ENCODE data around the gene NOSIP. TPM values are rescaled to one million over a fixed set of nuclear protein-coding genes. Genes with fewer than 3 reads are reported as not detected.

Gene NOSIP
- polyA plus RNA-seq, 1 of the 3 experiments (the other 2 are of a cell fraction), result 128 TPM

GRCh38 chr19:49602806-49603205 is 22.4 kb upstream of the NOSIP start:
- Histone ChIP-seq H2AFZ (ENCODE audit: low read depth) (no peak overlapping the region), H3K36me3 (replicated peaks in 1 of 2; ENCODE audit: control insufficient read depth in 1 of 2, insufficient read depth in 2 of 2, low read length in 1 of 2) (peaks cover 36 to 62% of the 10 kb centered on the region in 2 experiments), H4K20me1 (ENCODE audit: insufficient read depth) (peaks cover 73% of the 10 kb centered on the region), H3K79me2 (ENCODE audit: insufficient read depth) (peaks cover 95% of the 10 kb centered on the region), H3F3A (replicated peaks; ENCODE audit: insufficient read depth) (peaks cover 11% of the 10 kb centered on the region), H3K4me1 (ENCODE audit: control insufficient read depth in 1 of 2, insufficient read depth in 2 of 2, low read depth in 1 of 2, low read length in 1 of 2) (no peaks in the 10 kb centered on the region), H3K9me2 (no peaks in the 10 kb centered on the region), H3K9me3 (no peaks in the 10 kb centered on the region), H3K27me3 (ENCODE audit: insufficient read depth) (no peaks in the 10 kb centered on the region), H3K9ac (no peak overlapping the region), H3K4me2 (no peak overlapping the region), H3K4me3 (ENCODE audit: low read depth in 2 of 2, low read length in 1 of 2) (no peak overlapping the region), H3K27ac (ENCODE audit: low read depth in 2 of 2, low read length in 1 of 2) (no peak overlapping the region)
- no peak for DNase-seq
- ChIA-PET POLR2A (no interaction called here), CTCF (interaction anchor here (1.3 kb wide), 1 partner anchor 32 kb away, joined by 5 read pairs; no protein-coding TSS in a partner anchor)
- no peak for TF ChIP-seq RCOR1 (IDR thresholded peaks at IDR 0.05; ENCODE audit: low read length)
- no peak for TF ChIP-seq EP300 (IDR thresholded peaks at IDR 0.05; ENCODE audit: borderline replicate concordance in 1 of 2, low read depth in 1 of 2, low read length in 1 of 2)
- TF ChIP-seq CHD2 (IDR thresholded peaks at IDR 0.05; ENCODE audit: low read length, partially characterized antibody), result no peak
- no peak for TF ChIP-seq SMC3 (IDR thresholded peaks at IDR 0.05; ENCODE audit: low read depth, low read length)
- 100% methylated on average over 2 of the region's 2 CpGs for WGBS (ENCODE audit: low lambda C conversion rate)

- no peak overlapping the region for H3K27ac ChIP-seq (ENCODE audit: low read depth in 2 of 2, low read length in 1 of 2)
- peaks cover 61% of the 10 kb centered on the region for H4K20me1 ChIP-seq (ENCODE audit: insufficient read depth)
- H3K27me3 ChIP-seq (ENCODE audit: insufficient read depth), result no peaks in the 10 kb centered on the region
- POLR2A ChIA-PET, result interaction anchor here (0.9 kb wide), 1 partner anchor 9 kb away, joined by 3 read pairs; no protein-coding TSS in a partner anchor
- no peaks in the 10 kb centered on the region for H3K9me3 ChIP-seq
- DNase-seq, result no peak
- H3K9ac ChIP-seq, result no peak overlapping the region
- no peak overlapping the region for H3K4me3 ChIP-seq (ENCODE audit: low read depth in 2 of 2, low read length in 1 of 2)
- 95% methylated on average over 38 of the region's 38 CpGs for WGBS (ENCODE audit: low lambda C conversion rate)
- peaks cover 86% of the 10 kb centered on the region for H3K79me2 ChIP-seq (ENCODE audit: insufficient read depth)
- no peak overlapping the region for H3K4me2 ChIP-seq
- no peak overlapping the region for H2AFZ ChIP-seq (ENCODE audit: low read depth)
- H3K4me1 ChIP-seq (ENCODE audit: control insufficient read depth in 1 of 2, insufficient read depth in 2 of 2, low read depth in 1 of 2, low read length in 1 of 2), result no peaks in the 10 kb centered on the region
- peaks cover 8% of the 10 kb centered on the region for H3F3A ChIP-seq (replicated peaks; ENCODE audit: insufficient read depth)
- no peaks in the 10 kb centered on the region for H3K9me2 ChIP-seq
- peaks cover 48 to 50% of the 10 kb centered on the region in 2 experiments for H3K36me3 ChIP-seq (replicated peaks in 1 of 2; ENCODE audit: control insufficient read depth in 1 of 2, insufficient read depth in 2 of 2, low read length in 1 of 2)
- TF ChIP-seq ELF1 (IDR thresholded peaks at IDR 0.05), result no peak
- TF ChIP-seq, protein P1, sequence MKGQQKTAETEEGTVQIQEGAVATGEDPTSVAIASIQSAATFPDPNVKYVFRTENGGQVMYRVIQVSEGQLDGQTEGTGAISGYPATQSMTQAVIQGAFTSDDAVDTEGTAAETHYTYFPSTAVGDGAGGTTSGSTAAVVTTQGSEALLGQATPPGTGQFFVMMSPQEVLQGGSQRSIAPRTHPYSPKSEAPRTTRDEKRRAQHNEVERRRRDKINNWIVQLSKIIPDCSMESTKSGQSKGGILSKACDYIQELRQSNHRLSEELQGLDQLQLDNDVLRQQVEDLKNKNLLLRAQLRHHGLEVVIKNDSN (IDR thresholded peaks at IDR 0.05; ENCODE audit: borderline replicate concordance, low read depth), result no peak
- TF ChIP-seq SMC3 (IDR thresholded peaks at IDR 0.05; ENCODE audit: low read depth, low read length), result no peak
- no peak for TF ChIP-seq YY1 (IDR thresholded peaks at IDR 0.05; ENCODE audit: low read depth)
- TF ChIP-seq MEF2A (IDR thresholded peaks at IDR 0.05; ENCODE audit: borderline replicate concordance, low read depth), result no peak
- no peak for TF ChIP-seq GATA2 (CRISPR knock-in tag; IDR thresholded peaks at IDR 0.05)
- TF ChIP-seq RFX5 (IDR thresholded peaks at IDR 0.05; ENCODE audit: low read length), result no peak
- CTCF ChIA-PET, result interaction anchor here (0.8 to 1.3 kb wide), 2 partner anchors 31 to 66 kb away, joined by 3 to 5 read pairs; no protein-coding TSS in a partner anchor
Measured at GRCh38 chr19:49601482-49602038, 21.2 kb upstream of the NOSIP start.
